ENCODE measurements around the gene CCDC126.

The CCDC126 gene

DNA sequence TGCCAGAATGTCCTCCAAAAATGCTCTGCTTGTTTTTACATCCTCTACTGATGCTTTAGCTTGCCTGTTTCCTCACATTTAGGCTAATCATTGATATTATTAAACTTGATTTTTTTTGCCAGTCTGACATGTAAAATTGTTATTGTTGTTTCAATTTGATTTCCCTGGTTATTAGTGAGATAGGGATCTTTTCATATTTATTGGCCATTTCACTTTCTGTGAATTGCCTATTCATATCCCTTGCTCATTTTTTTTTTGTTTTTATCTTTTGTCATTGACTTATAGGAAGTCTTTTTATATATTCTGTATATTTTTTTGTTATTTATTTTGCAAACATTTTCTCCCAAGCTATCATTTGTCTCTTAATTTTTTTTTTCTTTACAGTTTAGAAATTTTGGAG, 96.0 kb downstream of the CCDC126 start:
- Mint-ChIP-seq H3K27ac (no peak overlapping the region), H3K4me3 (no peak overlapping the region), H3K27me3 (ENCODE audit: low read depth) (no peaks in the 10 kb centered on the region)

More for the DNA sequence above, 96.0 kb downstream of the CCDC126 start:
- Mint-ChIP-seq H3K4me1 (ENCODE audit: low read depth) (peaks cover 1% of the 10 kb centered on the region), H3K9me3 (no peaks in the 10 kb centered on the region), H3K36me3 (ENCODE audit: low read depth) (peaks cover 11% of the 10 kb centered on the region)
- no peak for DNase-seq (ENCODE audit: low spot score)

Data from T-helper 2 cell treated with Interferon-gamma antibody and Interleukin-4, amounts not matched to agents 5 μg/mL and 100 μg/mL, for 36 hours (primary cell).